Trophoblast cell (in vitro differentiated cells and primary cell): ENCODE results near the gene TACC2.

Experiments
- DNase-seq, 2 donors: peaks; one replicate each; pipeline ENCODE4 v3.0.0-alpha.2; 2016
- H2AFZ ChIP-seq: 2 replicates; pipeline ENCODE4 v1.6.1; 2013; ENCODE audit warnings: low read length, moderate library complexity, mild to moderate bottlenecking; ENCODE audit not compliant: insufficient read depth, poor library complexity
- H2AK5ac ChIP-seq: 2 replicates; pipeline ENCODE4 v1.6.1; 2013; ENCODE audit warnings: mild to moderate bottlenecking, low read length
- H2BK120ac ChIP-seq: 2 replicates; pipeline ENCODE4 v1.6.1; 2013; ENCODE audit warnings: low read length, mild to moderate bottlenecking, moderate library complexity; ENCODE audit not compliant: insufficient read depth, poor library complexity
- H2BK12ac ChIP-seq: 2 replicates; pipeline ENCODE4 v1.6.1; 2013; ENCODE audit warnings: mild to moderate bottlenecking, low read length, moderate library complexity
- H2BK5ac ChIP-seq: 2 replicates; pipeline ENCODE4 v1.6.1; 2013; ENCODE audit warnings: low read length, low read depth, moderate library complexity, mild to moderate bottlenecking; ENCODE audit not compliant: poor library complexity
- H3K14ac ChIP-seq: 2 replicates; pipeline ENCODE4 v1.6.1; 2013; ENCODE audit warnings: mild to moderate bottlenecking, low read length
- H3K18ac ChIP-seq: 2 replicates; pipeline ENCODE4 v1.6.1; 2013; ENCODE audit warnings: mild to moderate bottlenecking, low read length
- H3K23ac ChIP-seq: 2 replicates; pipeline ENCODE4 v1.6.1; 2013; ENCODE audit warnings: low read length
- H3K27ac ChIP-seq: 2 replicates; pipeline ENCODE4 v1.5.1; 2013; ENCODE audit warnings: low read depth, mild to moderate bottlenecking, inconsistent platforms, low read length, moderate library complexity
- H3K27me3 ChIP-seq: 2 replicates; pipeline ENCODE4 v1.6.1; 2013; ENCODE audit warnings: inconsistent platforms, mild to moderate bottlenecking, low read length, moderate library complexity; ENCODE audit not compliant: insufficient read depth
- H3K36me3 ChIP-seq, 2 experiments: 1 replicate in 1 of 2; 2 replicates in 1 of 2; pipeline ENCODE4 v1.6.1; 2013; ENCODE audit warnings: low read length in 2 of 2, mild to moderate bottlenecking in 2 of 2, moderate library complexity in 1 of 2; ENCODE audit not compliant: insufficient read depth in 2 of 2, control insufficient read depth in 1 of 2
- H3K4ac ChIP-seq: 2 replicates; pipeline ENCODE4 v1.6.1; 2013; ENCODE audit warnings: low read depth, mild to moderate bottlenecking, low read length, moderate library complexity
- H3K4me1 ChIP-seq, 2 experiments: 1 replicate in 1 of 2; 2 replicates in 1 of 2; pipeline ENCODE4 v1.6.1; 2013; ENCODE audit warnings: low read length in 2 of 2, mild to moderate bottlenecking in 2 of 2, moderate library complexity in 1 of 2; ENCODE audit not compliant: insufficient read depth in 2 of 2, control insufficient read depth in 1 of 2
- H3K4me2 ChIP-seq: 2 replicates; pipeline ENCODE4 v1.6.1; 2013; ENCODE audit warnings: inconsistent platforms, mild to moderate bottlenecking, low read length, moderate library complexity
- H3K4me3 ChIP-seq: 2 replicates; pipeline ENCODE4 v1.5.1; 2013; ENCODE audit warnings: mild to moderate bottlenecking, low read depth, low read length, inconsistent platforms
- H3K79me1 ChIP-seq: one replicate; pipeline ENCODE4 v1.6.1; 2013; ENCODE audit warnings: low read length
- H3K79me2 ChIP-seq: 2 replicates; pipeline ENCODE4 v1.6.1; 2013; ENCODE audit warnings: low read length, mild to moderate bottlenecking; ENCODE audit not compliant: control insufficient read depth, insufficient read depth, poor library complexity
- H3K9ac ChIP-seq: 2 replicates; pipeline ENCODE4 v1.6.1; 2013; ENCODE audit warnings: mild to moderate bottlenecking, low read length
- H3K9me3 ChIP-seq: 2 replicates; pipeline ENCODE4 v1.6.1; 2013; ENCODE audit warnings: low read depth, mild to moderate bottlenecking, control low read depth, inconsistent platforms, low read length; ENCODE audit not compliant: insufficient read depth
- H4K12ac ChIP-seq: 2 replicates; pipeline ENCODE4 v1.6.1; 2013; ENCODE audit warnings: low read depth, mild to moderate bottlenecking, low read length, moderate library complexity
- H4K8ac ChIP-seq: 2 replicates; pipeline ENCODE4 v1.6.1; 2013; ENCODE audit warnings: low read depth, mild to moderate bottlenecking, low read length, moderate library complexity
- H4K91ac ChIP-seq: one replicate; pipeline ENCODE4 v1.6.1; 2013; ENCODE audit warnings: low read depth, mild to moderate bottlenecking, low read length, moderate library complexity
- WGBS: extraction: QIAGEN DNeasy Blood & Tissue Kit; methylation state at CpG from one replicate; pipeline ENCODE4 v1.1.7; 2013; ENCODE audit warnings: missing lambda C conversion rate; ENCODE audit not compliant: insufficient read length, insufficient coverage; ENCODE audit errors: extremely low coverage; 5-methylcytosine and 5-hydroxymethylcytosine counted together

The TACC2 gene

DNA sequence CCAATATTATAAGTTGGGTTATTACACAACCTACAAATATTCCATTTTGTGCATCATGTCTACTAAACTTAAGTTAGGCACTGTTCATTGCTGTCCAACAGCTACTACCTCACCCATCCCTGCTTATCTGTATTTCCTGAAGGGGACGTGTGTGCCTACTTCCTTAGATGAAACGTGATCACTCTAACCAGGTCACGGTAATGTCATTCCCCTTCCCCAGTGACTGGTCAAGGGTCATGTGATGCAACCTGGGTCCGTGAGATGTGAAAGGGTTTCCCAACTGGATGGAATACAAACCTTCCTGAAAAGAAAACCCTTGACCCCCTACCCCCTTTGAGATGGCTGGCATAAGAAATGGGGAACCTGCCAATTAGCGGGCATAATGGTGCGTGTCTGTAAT, 12.4 kb upstream of the TACC2 start:
- no peak for DNase-seq
- no peak overlapping the region for H3K27ac ChIP-seq
- H3K18ac ChIP-seq, result no peak overlapping the region
- H3K4me1 ChIP-seq, result peaks cover 3 to 6% of the 10 kb centered on the region in 2 experiments
- no peak overlapping the region for H2BK5ac ChIP-seq
- H4K12ac ChIP-seq, result no peak overlapping the region
- H3K27me3 ChIP-seq, result no peaks in the 10 kb centered on the region
- H3K4me2 ChIP-seq, result no peak overlapping the region
- WGBS, result no CpG with 5 or more reads among the region's 6 CpGs
- H3K4me3 ChIP-seq, result no peak overlapping the region
- H4K8ac ChIP-seq, result no peak overlapping the region
- peaks cover 3% of the 10 kb centered on the region for H3K79me2 ChIP-seq
- peaks cover 3% of the 10 kb centered on the region for H3K79me1 ChIP-seq
- no peak overlapping the region for H2BK12ac ChIP-seq
- no peak overlapping the region for H2AK5ac ChIP-seq
- H3K36me3 ChIP-seq, result peaks cover 0 to 2% of the 10 kb centered on the region in 2 experiments
- H2BK120ac ChIP-seq, result no peak overlapping the region
- no peak overlapping the region for H3K23ac ChIP-seq
- H3K9me3 ChIP-seq, result peaks cover 20% of the 10 kb centered on the region
- H4K91ac ChIP-seq, result no peak overlapping the region
- no peak overlapping the region for H3K14ac ChIP-seq
- H2AFZ ChIP-seq, result no peak overlapping the region
- no peak overlapping the region for H3K9ac ChIP-seq
- H3K4ac ChIP-seq, result no peak overlapping the region

DNA sequence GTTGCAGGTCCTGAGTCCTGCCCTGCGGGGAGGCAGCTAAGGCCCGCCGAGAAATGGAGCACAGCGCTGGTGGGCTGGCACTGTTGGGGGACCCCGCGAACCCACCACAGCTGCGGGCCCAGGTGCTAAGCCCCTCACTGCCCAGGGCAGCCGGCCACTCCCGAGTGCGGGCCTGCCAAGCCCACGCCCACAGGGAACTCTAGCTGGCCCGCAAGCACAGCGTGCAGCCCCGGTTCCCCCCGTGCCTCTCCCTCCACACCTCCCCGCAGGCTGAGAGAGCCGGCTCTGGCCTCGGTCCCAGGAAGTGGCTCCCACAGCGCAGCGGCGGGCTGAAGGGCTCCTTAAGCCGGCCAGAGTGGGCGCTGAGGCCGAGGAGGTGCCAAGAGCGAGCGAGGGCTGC, 10.5 kb upstream of the TACC2 start:
- H3K79me1 ChIP-seq, result peaks cover 3% of the 10 kb centered on the region
- no peak overlapping the region for H3K4me3 ChIP-seq
- H3K14ac ChIP-seq, result no peak overlapping the region
- H3K18ac ChIP-seq, result no peak overlapping the region
- H3K27me3 ChIP-seq, result no peaks in the 10 kb centered on the region
- no peak overlapping the region for H4K12ac ChIP-seq
- peaks cover 3 to 6% of the 10 kb centered on the region in 2 experiments for H3K4me1 ChIP-seq
- H3K9me3 ChIP-seq, result peaks cover 22% of the 10 kb centered on the region
- whole genome bisulfite sequencing, result no CpG with 5 or more reads among the region's 26 CpGs
- no peak overlapping the region for H2AFZ ChIP-seq
- no peak overlapping the region for H3K4ac ChIP-seq
- H2BK120ac ChIP-seq, result no peak overlapping the region
- H3K9ac ChIP-seq, result no peak overlapping the region
- no peak overlapping the region for H4K8ac ChIP-seq
- peaks cover 3% of the 10 kb centered on the region for H3K79me2 ChIP-seq
- no peak overlapping the region for H2BK12ac ChIP-seq
- no peak for DNase-seq
- H3K23ac ChIP-seq, result no peak overlapping the region
- H4K91ac ChIP-seq, result no peak overlapping the region
- no peak overlapping the region for H3K4me2 ChIP-seq
- H2AK5ac ChIP-seq, result no peak overlapping the region
- no peak overlapping the region for H2BK5ac ChIP-seq
- no peaks in the 10 kb centered on the region for H3K36me3 ChIP-seq
- H3K27ac ChIP-seq, result no peak overlapping the region

DNA sequence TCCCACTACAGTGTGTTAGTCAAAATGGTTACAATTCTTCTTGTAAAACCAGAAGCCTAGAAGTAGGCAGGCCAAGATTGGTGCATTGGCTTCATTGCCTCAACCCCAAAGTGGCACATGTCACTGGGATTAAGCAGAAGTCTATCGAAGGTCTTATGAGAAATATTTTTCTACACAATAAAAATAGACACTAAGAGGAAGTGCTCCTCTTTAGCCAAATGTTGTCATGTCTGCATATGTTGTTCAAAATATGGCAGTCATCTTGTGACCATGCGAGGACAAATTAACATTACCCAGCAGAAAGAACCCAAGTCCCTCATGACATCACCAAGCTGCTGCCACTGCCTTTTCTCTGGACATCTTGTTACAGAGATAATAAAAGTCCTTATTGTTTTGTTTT, 7.6 kb upstream of the TACC2 start:
- H3K18ac ChIP-seq, result no peak overlapping the region
- no peaks in the 10 kb centered on the region for H3K27me3 ChIP-seq
- H4K12ac ChIP-seq, result no peak overlapping the region
- no peak overlapping the region for H4K8ac ChIP-seq
- H3K4me3 ChIP-seq, result no peak overlapping the region
- H3K4me1 ChIP-seq, result no peaks in the 10 kb centered on the region
- H3K4me2 ChIP-seq, result no peak overlapping the region
- H3K27ac ChIP-seq, result no peak overlapping the region
- H2BK120ac ChIP-seq, result no peak overlapping the region
- H2AFZ ChIP-seq, result no peak overlapping the region
- no peak overlapping the region for H3K14ac ChIP-seq
- no peaks in the 10 kb centered on the region for H3K79me2 ChIP-seq
- H2BK5ac ChIP-seq, result no peak overlapping the region
- H2BK12ac ChIP-seq, result no peak overlapping the region
- H3K23ac ChIP-seq, result no peak overlapping the region
- no peak overlapping the region for H4K91ac ChIP-seq
- no peak overlapping the region for H3K4ac ChIP-seq
- H3K9ac ChIP-seq, result no peak overlapping the region
- DNase-seq, result no peak
- no peaks in the 10 kb centered on the region for H3K36me3 ChIP-seq
- H3K9me3 ChIP-seq, result peaks cover 20% of the 10 kb centered on the region
- H2AK5ac ChIP-seq, result no peak overlapping the region
- no CpG with 5 or more reads among the region's 2 CpGs for WGBS
- no peaks in the 10 kb centered on the region for H3K79me1 ChIP-seq

DNA sequence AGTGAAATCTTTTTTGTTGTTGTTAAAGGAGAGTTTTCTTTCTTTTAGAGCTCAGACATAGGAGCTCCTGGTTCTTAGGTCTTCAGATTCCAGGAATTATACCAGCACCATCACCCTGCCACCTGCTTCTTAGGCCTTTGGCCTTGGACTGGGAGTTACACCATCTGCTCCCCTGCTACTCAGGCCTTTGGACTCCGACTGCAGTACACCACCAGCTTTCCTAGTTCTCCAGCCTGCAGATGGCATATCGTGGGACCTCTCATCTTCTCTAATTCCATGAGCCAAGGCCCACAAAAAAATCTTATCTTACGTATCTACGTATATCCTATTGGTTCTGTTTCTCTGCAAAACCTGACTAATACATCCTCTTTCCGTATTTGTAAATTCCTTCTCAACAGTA, 5.1 kb upstream of the TACC2 start:
- no peak overlapping the region for H2AK5ac ChIP-seq
- peaks cover 0 to 2% of the 10 kb centered on the region in 2 experiments for H3K4me1 ChIP-seq
- H3K14ac ChIP-seq, result no peak overlapping the region
- WGBS, result no CpG with 5 or more reads among the region's 5 CpGs
- no peak overlapping the region for H3K4ac ChIP-seq
- H2BK120ac ChIP-seq, result no peak overlapping the region
- H4K91ac ChIP-seq, result no peak overlapping the region
- H3K79me2 ChIP-seq, result no peaks in the 10 kb centered on the region
- no peak overlapping the region for H3K4me3 ChIP-seq
- DNase-seq, result no peak
- H4K8ac ChIP-seq, result no peak overlapping the region
- H3K27ac ChIP-seq, result no peak overlapping the region
- H3K27me3 ChIP-seq, result no peaks in the 10 kb centered on the region
- H3K36me3 ChIP-seq, result no peaks in the 10 kb centered on the region
- no peak overlapping the region for H3K18ac ChIP-seq
- H4K12ac ChIP-seq, result no peak overlapping the region
- peaks cover 7% of the 10 kb centered on the region for H3K9me3 ChIP-seq
- H2AFZ ChIP-seq, result no peak overlapping the region
- H3K23ac ChIP-seq, result no peak overlapping the region
- no peaks in the 10 kb centered on the region for H3K79me1 ChIP-seq
- H3K4me2 ChIP-seq, result no peak overlapping the region
- no peak overlapping the region for H2BK12ac ChIP-seq
- H3K9ac ChIP-seq, result no peak overlapping the region
- H2BK5ac ChIP-seq, result no peak overlapping the region
